ENCODE measurements around the gene NCL. TPM values are rescaled to one million over a fixed set of nuclear protein-coding genes. Genes with fewer than 3 reads are reported as not detected.
"Not testable (repeated sequence)": the region's sequence is repeated elsewhere in the genome, so short reads cannot be mapped to it uniquely, and the experiment has no call there.

NCL gene
- polyA plus RNA-seq, 3 donors = 1,119 to 1,386 (median 1,308) TPM

GRCh38 chr2:231431606-231432005 is 32.7 kb downstream of the NCL start:
- DNase-seq (ENCODE audit: low read depth in 3 of 3, low spot score in 2 of 3) = no peak

GRCh38 chr2:231430437-231430836 is 33.8 kb downstream of the NCL start:
- DNase-seq (ENCODE audit: low read depth in 3 of 3, low spot score in 2 of 3) = not testable (repeated sequence)

GRCh38 chr2:231429901-231430300 is 34.4 kb downstream of the NCL start:
- DNase-seq (ENCODE audit: low read depth in 3 of 3, low spot score in 2 of 3) = no peak

- no peak for DNase-seq (ENCODE audit: low read depth in 3 of 3, low spot score in 2 of 3)
These were observed 35.1 kb downstream of the NCL start for GRCh38 chr2:231429152-231429551.

- no peak for DNase-seq (ENCODE audit: low read depth in 3 of 3, low spot score in 2 of 3)
These were observed 37.2 kb downstream of the NCL start for GRCh38 chr2:231427116-231427515.

GRCh38 chr2:231425811-231426703 is 38.2 kb downstream of the NCL start:
- no peak for DNase-seq (ENCODE audit: low read depth in 3 of 3, low spot score in 2 of 3)

- DNase-seq (ENCODE audit: low read depth in 3 of 3, low spot score in 2 of 3) = no peak
These were observed 38.9 kb downstream of the NCL start for GRCh38 chr2:231425291-231425810.

GRCh38 chr2:231423176-231423575 is 41.1 kb downstream of the NCL start:
- DNase-seq (ENCODE audit: low read depth in 3 of 3, low spot score in 2 of 3) = no peak

- DNase-seq (ENCODE audit: low read depth in 3 of 3, low spot score in 2 of 3) = no peak
These were observed 42.2 kb downstream of the NCL start for GRCh38 chr2:231422056-231422455.

GRCh38 chr2:231421051-231421580 is 43.2 kb downstream of the NCL start:
- DNase-seq (ENCODE audit: low read depth in 3 of 3, low spot score in 2 of 3) = no peak

GRCh38 chr2:231418820-231419640 is 45.3 kb downstream of the NCL start:
- DNase-seq (ENCODE audit: low read depth in 3 of 3, low spot score in 2 of 3) = no peak

- no peak for DNase-seq (ENCODE audit: low read depth in 3 of 3, low spot score in 2 of 3)
These were observed 49.3 kb downstream of the NCL start for GRCh38 chr2:231415029-231415428.

- DNase-seq (ENCODE audit: low read depth in 3 of 3, low spot score in 2 of 3) = no peak
These were observed 50.3 kb downstream of the NCL start for GRCh38 chr2:231413921-231414476.

GRCh38 chr2:231413456-231413855 is 50.8 kb downstream of the NCL start:
- DNase-seq (ENCODE audit: low read depth in 3 of 3, low spot score in 2 of 3) = no peak

GRCh38 chr2:231412618-231412963 is 51.7 kb downstream of the NCL start:
- no peak for DNase-seq (ENCODE audit: low read depth in 3 of 3, low spot score in 2 of 3)

- DNase-seq (ENCODE audit: low read depth in 3 of 3, low spot score in 2 of 3) = peak; percentile 66 to 74 (median 73)
These were observed 52.3 kb downstream of the NCL start for GRCh38 chr2:231411831-231412617.

GRCh38 chr2:231411237-231411636 is 53.0 kb downstream of the NCL start:
- no peak for DNase-seq (ENCODE audit: low read depth in 3 of 3, low spot score in 2 of 3)

- no peak for DNase-seq (ENCODE audit: low read depth in 3 of 3, low spot score in 2 of 3)
These were observed 53.8 kb downstream of the NCL start for GRCh38 chr2:231410293-231411004.

- DNase-seq (ENCODE audit: low read depth in 3 of 3, low spot score in 2 of 3) = no peak
These were observed 54.5 kb downstream of the NCL start for GRCh38 chr2:231409776-231410175.

GRCh38 chr2:231408304-231408703 is 56.0 kb downstream of the NCL start:
- DNase-seq (ENCODE audit: low read depth in 3 of 3, low spot score in 2 of 3) = not testable (repeated sequence)
